Measurements from ENCODE around the gene SPRR2D.

The SPRR2D gene

DNA sequence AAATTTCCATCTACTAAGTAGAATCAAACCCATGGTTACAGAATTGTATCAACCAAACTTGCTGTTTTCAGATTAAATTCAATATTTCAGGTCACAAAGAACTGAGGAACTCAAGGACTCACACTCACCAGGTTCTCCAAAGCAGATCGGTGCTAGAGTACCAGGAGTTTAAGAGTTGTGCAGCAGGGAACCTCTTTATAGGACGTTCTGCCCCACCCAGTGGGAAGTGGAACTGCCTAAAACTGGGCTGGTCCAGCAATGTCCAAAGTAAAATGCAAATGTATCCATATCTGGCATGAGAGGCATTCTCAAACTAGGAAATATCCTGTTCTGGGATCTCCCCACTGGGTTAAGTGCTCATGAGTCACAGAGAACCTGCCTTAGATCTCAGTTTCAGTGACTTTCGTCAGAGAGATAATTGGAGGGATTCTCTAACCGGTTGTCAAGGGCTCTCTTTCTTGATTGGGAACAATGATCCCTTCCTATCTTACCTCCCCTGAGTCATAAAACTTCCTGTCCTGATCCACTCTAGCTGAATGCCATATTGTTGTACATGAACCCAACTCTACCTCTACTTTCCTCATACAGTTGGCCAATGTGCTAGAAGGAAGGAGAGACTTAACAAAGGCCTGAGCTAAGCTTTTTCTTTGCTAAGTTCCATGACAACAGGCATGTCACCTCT is at the start of gene SPRR2D:
Gene SPRR2D, minus strand, starts transcription at position 171 of the 682 bp plus-strand sequence. CDS start 774 bp downstream, outside the sequence.
- peaks cover 2% of the 10 kb centered on the region for H3K9me3 ChIP-seq (ENCODE audit: severe bottlenecking)
- H3K4me1 ChIP-seq (ENCODE audit: insufficient read depth, poor library complexity, severe bottlenecking), result peaks cover 11% of the 10 kb centered on the region
- H3K27me3 ChIP-seq (ENCODE audit: insufficient read depth, poor library complexity, severe bottlenecking), result no peaks in the 10 kb centered on the region
- peak; percentile 38; the same call in 2 of the 3 replicates for ATAC-seq (ENCODE audit: low read depth)
- DNase-seq (ENCODE audit: low spot score), result no peak
- H3K36me3 ChIP-seq (ENCODE audit: low read depth), result no peaks in the 10 kb centered on the region
- TF ChIP-seq, protein P1, sequence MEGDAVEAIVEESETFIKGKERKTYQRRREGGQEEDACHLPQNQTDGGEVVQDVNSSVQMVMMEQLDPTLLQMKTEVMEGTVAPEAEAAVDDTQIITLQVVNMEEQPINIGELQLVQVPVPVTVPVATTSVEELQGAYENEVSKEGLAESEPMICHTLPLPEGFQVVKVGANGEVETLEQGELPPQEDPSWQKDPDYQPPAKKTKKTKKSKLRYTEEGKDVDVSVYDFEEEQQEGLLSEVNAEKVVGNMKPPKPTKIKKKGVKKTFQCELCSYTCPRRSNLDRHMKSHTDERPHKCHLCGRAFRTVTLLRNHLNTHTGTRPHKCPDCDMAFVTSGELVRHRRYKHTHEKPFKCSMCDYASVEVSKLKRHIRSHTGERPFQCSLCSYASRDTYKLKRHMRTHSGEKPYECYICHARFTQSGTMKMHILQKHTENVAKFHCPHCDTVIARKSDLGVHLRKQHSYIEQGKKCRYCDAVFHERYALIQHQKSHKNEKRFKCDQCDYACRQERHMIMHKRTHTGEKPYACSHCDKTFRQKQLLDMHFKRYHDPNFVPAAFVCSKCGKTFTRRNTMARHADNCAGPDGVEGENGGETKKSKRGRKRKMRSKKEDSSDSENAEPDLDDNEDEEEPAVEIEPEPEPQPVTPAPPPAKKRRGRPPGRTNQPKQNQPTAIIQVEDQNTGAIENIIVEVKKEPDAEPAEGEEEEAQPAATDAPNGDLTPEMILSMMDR (IDR thresholded peaks at IDR 0.05; ENCODE audit: poor library complexity, severe bottlenecking), result no peak
- no peak within 1 kb of the TSS for H3K4me3 ChIP-seq (ENCODE audit: severe bottlenecking)
- H3K27ac ChIP-seq (ENCODE audit: poor library complexity, severe bottlenecking), result peak within 1 kb of the TSS; percentile 6

DNA sequence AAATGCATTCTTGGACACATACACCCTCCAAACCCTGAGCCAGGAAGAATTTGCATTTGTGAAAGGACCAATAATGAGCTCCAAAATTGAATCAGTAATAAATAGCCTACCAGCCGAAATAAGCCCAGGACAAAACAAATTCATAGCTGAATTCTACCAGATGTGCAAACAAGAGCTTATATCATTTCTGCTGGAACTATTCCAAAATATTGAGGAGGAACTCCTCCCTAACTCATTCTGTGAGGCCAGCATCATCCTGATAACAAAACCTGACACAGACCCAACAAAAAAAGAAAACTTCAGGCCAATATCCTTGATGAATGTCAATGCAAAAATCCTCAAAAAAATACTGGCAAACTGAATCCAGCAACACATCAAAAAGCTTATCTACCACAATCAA is 46.7 kb upstream of the SPRR2D start:
- ATAC-seq (ENCODE audit: low read depth), result no peak
- DNase-seq (ENCODE audit: low spot score), result no peak
- Histone ChIP-seq H3K4me1 (ENCODE audit: insufficient read depth, poor library complexity, severe bottlenecking) (no peaks in the 10 kb centered on the region), H3K27ac (ENCODE audit: poor library complexity, severe bottlenecking) (no peak overlapping the region), H3K9me3 (ENCODE audit: severe bottlenecking) (peaks cover 2% of the 10 kb centered on the region), H3K4me3 (ENCODE audit: severe bottlenecking) (no peak overlapping the region), H3K36me3 (ENCODE audit: low read depth) (no peaks in the 10 kb centered on the region), H3K27me3 (ENCODE audit: insufficient read depth, poor library complexity, severe bottlenecking) (no peaks in the 10 kb centered on the region)
- TF ChIP-seq, protein P1 (IDR thresholded peaks at IDR 0.05; ENCODE audit: poor library complexity, severe bottlenecking), result no peak

DNA sequence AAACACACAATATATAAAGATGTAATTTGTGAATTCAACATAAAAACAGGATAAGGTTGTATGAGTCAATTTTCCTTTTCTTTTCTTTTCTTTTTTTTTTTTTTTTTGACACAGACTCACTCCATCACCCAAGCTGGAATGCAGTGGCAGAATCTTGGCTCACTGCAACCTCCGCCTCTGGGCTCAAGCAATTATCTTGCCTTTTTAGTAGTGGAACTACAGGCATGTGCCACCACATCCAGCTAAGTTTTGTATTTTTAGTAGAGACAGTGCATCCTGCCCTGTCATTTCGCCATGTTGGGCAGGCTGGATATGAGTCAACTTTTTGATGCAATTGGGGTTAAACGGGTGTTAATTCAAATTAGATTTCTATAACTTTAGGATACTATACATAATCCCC is 40.8 kb upstream of the SPRR2D start:
- DNase-seq (ENCODE audit: low spot score) (no peak), ATAC-seq (ENCODE audit: low read depth) (no peak)
- H3K27me3 ChIP-seq (ENCODE audit: insufficient read depth, poor library complexity, severe bottlenecking), result no peaks in the 10 kb centered on the region
- H3K27ac ChIP-seq (ENCODE audit: poor library complexity, severe bottlenecking), result no peak overlapping the region
- no peak overlapping the region for H3K4me3 ChIP-seq (ENCODE audit: severe bottlenecking)
- no peaks in the 10 kb centered on the region for H3K36me3 ChIP-seq (ENCODE audit: low read depth)
- H3K4me1 ChIP-seq (ENCODE audit: insufficient read depth, poor library complexity, severe bottlenecking), result no peaks in the 10 kb centered on the region
- TF ChIP-seq, protein P1 (IDR thresholded peaks at IDR 0.05; ENCODE audit: poor library complexity, severe bottlenecking), result no peak
- H3K9me3 ChIP-seq (ENCODE audit: severe bottlenecking), result peaks cover 2% of the 10 kb centered on the region

DNA sequence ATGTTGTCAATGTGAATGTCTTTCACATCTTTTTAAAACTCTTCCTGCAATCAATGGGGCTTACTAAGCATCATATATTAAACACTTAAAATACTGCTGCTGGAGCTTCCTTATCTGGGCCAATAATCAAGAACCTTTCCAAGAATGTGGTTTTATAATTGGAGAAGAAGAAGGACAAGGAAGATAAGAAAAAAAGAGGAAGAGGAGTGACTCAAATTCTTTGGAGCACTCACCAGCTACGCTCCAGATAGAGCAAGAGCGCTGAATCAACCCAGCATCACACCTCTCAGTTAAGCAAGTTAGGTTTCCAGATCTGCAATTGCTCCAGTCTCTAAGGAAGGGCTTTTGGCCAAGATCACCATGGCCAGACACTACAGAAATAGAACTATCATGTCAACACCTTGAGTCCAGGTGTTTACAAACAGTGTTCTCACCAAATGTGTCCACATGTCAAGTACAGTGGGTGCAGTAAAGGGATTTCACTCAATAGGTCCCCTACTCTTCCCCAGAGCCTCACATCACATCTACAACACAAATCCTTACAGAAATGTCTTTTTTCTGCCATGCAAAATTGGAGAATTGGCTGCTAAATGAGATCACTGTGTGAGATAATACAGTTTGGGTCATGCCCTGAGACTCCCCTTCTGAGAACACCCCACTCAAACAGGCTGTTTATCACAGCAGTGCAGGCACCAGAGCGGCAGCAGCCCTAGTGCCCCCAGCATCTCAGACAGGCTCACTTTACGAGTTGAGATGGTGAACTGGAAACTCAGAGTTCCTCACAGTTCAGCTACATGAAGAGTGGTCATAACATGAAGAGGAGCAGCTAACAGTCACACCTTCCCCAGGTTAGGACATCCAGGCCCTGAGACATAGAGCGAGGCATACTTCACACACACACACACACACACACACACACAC is 32.1 kb upstream of the SPRR2D start:
- no peak for DNase-seq (ENCODE audit: low spot score)
- no peak overlapping the region for H3K27ac ChIP-seq (ENCODE audit: poor library complexity, severe bottlenecking)
- no peaks in the 10 kb centered on the region for H3K36me3 ChIP-seq (ENCODE audit: low read depth)
- H3K4me1 ChIP-seq (ENCODE audit: insufficient read depth, poor library complexity, severe bottlenecking), result no peaks in the 10 kb centered on the region
- no peaks in the 10 kb centered on the region for H3K27me3 ChIP-seq (ENCODE audit: insufficient read depth, poor library complexity, severe bottlenecking)
- no peaks in the 10 kb centered on the region for H3K9me3 ChIP-seq (ENCODE audit: severe bottlenecking)
- no peak for ATAC-seq (ENCODE audit: low read depth)
- TF ChIP-seq, protein P1 (IDR thresholded peaks at IDR 0.05; ENCODE audit: poor library complexity, severe bottlenecking), result no peak
- no peak overlapping the region for H3K4me3 ChIP-seq (ENCODE audit: severe bottlenecking)

Data from RWPE2 (cell line).